ENCODE results near the gene FAM117B. TPM values are rescaled to one million over a fixed set of nuclear protein-coding genes. Genes with fewer than 3 reads are reported as not detected.

Gene FAM117B
- total RNA-seq, 1 donor from 2014 or later = 9.6 TPM

DNA sequence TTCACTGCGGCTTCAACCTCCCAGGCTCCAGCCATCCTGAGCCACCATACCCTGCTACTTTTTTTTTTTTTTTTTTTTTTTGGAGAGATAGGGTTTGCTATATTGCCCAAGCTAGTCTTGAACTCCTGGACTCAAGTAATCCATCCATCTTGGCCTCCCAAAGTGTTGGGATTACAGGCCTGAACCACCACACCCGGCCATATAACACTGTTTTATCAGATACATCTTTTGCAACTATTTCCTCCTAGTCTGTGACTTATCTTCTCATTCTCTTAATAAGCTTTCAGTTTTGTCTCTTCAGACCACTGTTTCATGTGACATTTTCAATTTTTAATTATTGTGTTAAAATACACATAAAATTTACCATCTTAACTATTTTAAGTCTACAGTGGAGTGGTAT is 35.7 kb upstream of the FAM117B start:
- TF ChIP-seq, protein P1, sequence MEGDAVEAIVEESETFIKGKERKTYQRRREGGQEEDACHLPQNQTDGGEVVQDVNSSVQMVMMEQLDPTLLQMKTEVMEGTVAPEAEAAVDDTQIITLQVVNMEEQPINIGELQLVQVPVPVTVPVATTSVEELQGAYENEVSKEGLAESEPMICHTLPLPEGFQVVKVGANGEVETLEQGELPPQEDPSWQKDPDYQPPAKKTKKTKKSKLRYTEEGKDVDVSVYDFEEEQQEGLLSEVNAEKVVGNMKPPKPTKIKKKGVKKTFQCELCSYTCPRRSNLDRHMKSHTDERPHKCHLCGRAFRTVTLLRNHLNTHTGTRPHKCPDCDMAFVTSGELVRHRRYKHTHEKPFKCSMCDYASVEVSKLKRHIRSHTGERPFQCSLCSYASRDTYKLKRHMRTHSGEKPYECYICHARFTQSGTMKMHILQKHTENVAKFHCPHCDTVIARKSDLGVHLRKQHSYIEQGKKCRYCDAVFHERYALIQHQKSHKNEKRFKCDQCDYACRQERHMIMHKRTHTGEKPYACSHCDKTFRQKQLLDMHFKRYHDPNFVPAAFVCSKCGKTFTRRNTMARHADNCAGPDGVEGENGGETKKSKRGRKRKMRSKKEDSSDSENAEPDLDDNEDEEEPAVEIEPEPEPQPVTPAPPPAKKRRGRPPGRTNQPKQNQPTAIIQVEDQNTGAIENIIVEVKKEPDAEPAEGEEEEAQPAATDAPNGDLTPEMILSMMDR (IDR thresholded peaks at IDR 0.05) = no peak
- no peaks in the 10 kb centered on the region for H3K9me3 Mint-ChIP-seq (ENCODE audit: unreplicated experiment)
- H3K27ac Mint-ChIP-seq (ENCODE audit: unreplicated experiment) = no peak overlapping the region
- no peaks in the 10 kb centered on the region for H3K4me1 Mint-ChIP-seq (ENCODE audit: unreplicated experiment)
- DNase-seq (ENCODE audit: extremely low spot score, unreplicated experiment) = no peak
- no peaks in the 10 kb centered on the region for H3K27me3 Mint-ChIP-seq (ENCODE audit: unreplicated experiment)
- no peaks in the 10 kb centered on the region for H3K36me3 Mint-ChIP-seq (ENCODE audit: unreplicated experiment)
- no peak overlapping the region for H3K4me3 Mint-ChIP-seq (ENCODE audit: unreplicated experiment)

DNA sequence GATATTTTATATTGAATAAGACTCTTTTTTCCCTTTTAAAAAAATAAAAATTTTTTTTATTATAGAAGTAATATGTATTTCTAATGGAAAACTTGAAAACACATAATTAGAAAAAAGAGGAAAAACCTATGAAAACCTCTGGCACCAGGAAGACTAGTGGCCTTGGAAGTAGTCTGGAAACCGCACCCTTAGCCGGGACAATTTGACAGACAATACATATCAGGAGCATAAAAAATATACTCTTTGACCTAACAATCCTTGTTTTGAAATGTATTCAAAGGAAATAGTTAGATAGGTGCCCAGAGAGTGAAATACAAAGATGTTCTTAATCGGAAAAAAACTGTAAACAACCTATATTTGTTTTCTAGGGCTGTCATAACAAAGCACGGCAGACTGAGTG is 34.9 kb upstream of the FAM117B start:
- Mint-ChIP-seq H3K27ac (ENCODE audit: unreplicated experiment) (no peak overlapping the region), H3K27me3 (ENCODE audit: unreplicated experiment) (no peaks in the 10 kb centered on the region), H3K36me3 (ENCODE audit: unreplicated experiment) (no peaks in the 10 kb centered on the region), H3K4me3 (ENCODE audit: unreplicated experiment) (no peak overlapping the region), H3K4me1 (ENCODE audit: unreplicated experiment) (no peaks in the 10 kb centered on the region), H3K9me3 (ENCODE audit: unreplicated experiment) (no peaks in the 10 kb centered on the region)
- TF ChIP-seq, protein P1 (IDR thresholded peaks at IDR 0.05) = no peak
- no peak for DNase-seq (ENCODE audit: extremely low spot score, unreplicated experiment)

DNA sequence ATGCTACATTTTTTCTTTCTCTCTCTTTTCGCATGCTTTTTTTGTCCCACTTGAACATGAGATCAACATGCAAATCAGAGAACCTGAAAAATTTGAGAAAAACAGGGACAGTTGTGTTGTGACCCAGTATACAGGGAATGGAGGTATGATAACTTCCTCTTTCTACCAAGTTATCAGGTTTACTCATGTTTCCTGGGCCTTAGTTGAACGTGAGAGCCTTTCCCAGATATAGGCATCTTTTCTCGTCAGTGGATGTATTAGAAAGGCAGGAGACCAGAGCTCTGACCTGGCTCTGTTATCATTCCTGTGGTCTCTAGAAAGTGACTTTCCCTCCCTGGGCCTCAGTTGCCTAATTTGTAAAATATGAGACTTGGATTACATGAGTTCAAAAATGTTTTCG is 30.1 kb upstream of the FAM117B start:
- H3K4me1 Mint-ChIP-seq (ENCODE audit: unreplicated experiment) = no peaks in the 10 kb centered on the region
- TF ChIP-seq, protein P1 (IDR thresholded peaks at IDR 0.05) = no peak
- H3K27ac Mint-ChIP-seq (ENCODE audit: unreplicated experiment) = no peak overlapping the region
- no peak for DNase-seq (ENCODE audit: extremely low spot score, unreplicated experiment)
- H3K36me3 Mint-ChIP-seq (ENCODE audit: unreplicated experiment) = no peaks in the 10 kb centered on the region
- no peak overlapping the region for H3K4me3 Mint-ChIP-seq (ENCODE audit: unreplicated experiment)
- no peaks in the 10 kb centered on the region for H3K9me3 Mint-ChIP-seq (ENCODE audit: unreplicated experiment)
- H3K27me3 Mint-ChIP-seq (ENCODE audit: unreplicated experiment) = no peaks in the 10 kb centered on the region

DNA sequence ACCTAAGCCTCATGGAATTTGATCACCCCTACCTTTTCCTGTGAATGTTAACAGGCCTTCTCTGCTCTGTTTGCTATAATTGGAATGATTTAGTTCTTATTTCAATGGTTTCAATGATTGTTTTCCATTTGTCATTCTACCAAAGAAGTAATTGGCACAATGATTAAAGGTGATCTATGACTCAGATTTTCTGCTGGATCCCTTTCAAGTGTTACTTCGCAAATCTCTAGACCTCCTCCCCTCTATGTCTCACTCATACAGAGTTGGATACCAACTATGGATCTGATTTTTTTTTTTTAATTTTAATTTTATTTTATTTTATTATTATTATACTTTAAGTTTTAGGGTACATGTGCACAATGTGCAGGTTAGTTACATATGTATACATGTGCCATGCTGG is 29.6 kb upstream of the FAM117B start:
- H3K4me3 Mint-ChIP-seq (ENCODE audit: unreplicated experiment) = no peak overlapping the region
- no peaks in the 10 kb centered on the region for H3K36me3 Mint-ChIP-seq (ENCODE audit: unreplicated experiment)
- TF ChIP-seq, protein P1 (IDR thresholded peaks at IDR 0.05) = no peak
- no peaks in the 10 kb centered on the region for H3K27me3 Mint-ChIP-seq (ENCODE audit: unreplicated experiment)
- peaks cover 3% of the 10 kb centered on the region for H3K4me1 Mint-ChIP-seq (ENCODE audit: unreplicated experiment)
- no peaks in the 10 kb centered on the region for H3K9me3 Mint-ChIP-seq (ENCODE audit: unreplicated experiment)
- no peak for DNase-seq (ENCODE audit: extremely low spot score, unreplicated experiment)
- no peak overlapping the region for H3K27ac Mint-ChIP-seq (ENCODE audit: unreplicated experiment)

DNA sequence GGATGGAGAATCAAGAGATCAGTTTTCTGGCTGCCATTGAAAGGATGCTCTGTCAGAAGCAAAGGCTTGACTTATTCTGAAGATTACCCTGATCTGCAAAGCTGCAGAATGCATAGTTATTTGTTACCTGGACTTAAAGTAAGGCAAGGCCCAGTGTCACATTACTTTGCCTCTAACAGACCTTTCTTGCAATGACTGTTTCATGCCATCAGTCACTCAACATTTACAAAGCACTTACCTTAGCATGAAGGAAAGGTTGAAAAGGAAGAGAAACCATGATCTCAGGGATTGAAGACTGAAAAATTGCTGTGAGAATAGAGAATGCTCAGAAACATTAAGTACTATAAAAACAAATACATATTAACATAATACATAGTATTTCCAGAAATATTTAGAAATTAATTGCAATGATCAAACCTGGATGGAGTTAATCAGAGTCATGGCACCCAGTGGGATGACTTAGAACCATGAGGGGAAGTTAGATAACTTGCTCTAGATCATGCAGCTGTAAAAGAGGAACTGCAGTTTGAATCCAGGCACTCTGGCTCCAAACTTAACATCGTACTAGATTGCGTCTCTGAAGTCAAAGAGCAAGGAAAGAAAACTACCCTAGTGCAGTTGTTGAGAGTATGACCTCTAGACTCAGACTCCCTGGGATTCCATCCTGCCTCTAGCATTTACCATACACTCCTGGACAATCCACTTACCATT is 26.5 kb upstream of the FAM117B start:
- Mint-ChIP-seq H3K27me3 (ENCODE audit: unreplicated experiment) (no peaks in the 10 kb centered on the region), H3K4me3 (ENCODE audit: unreplicated experiment) (no peak overlapping the region), H3K27ac (ENCODE audit: unreplicated experiment) (no peak overlapping the region), H3K36me3 (ENCODE audit: unreplicated experiment) (no peaks in the 10 kb centered on the region), H3K4me1 (ENCODE audit: unreplicated experiment) (peaks cover 3% of the 10 kb centered on the region), H3K9me3 (ENCODE audit: unreplicated experiment) (no peaks in the 10 kb centered on the region)
- TF ChIP-seq, protein P1 (IDR thresholded peaks at IDR 0.05) = no peak
- DNase-seq (ENCODE audit: extremely low spot score, unreplicated experiment) = no peak
